Cardiac septum (tissue), 1 donor: Measurements from ENCODE around the gene EPHA2. TPM values are rescaled to one million over a fixed set of nuclear protein-coding genes. Genes with fewer than 3 reads are reported as not detected.

ENCODE experiments used
- DNase-seq: peaks from one replicate; pipeline ENCODE4 v3.0.0-alpha.2; 2020; ENCODE audit warnings: low spot score
- intact Hi-C: fragments of 100-400 bp; cut with DNase I; formaldehyde crosslinking; loops from one replicate; pipeline ENCODE4 v1.14.0; 2022
- total RNA-seq: library from RNA; stranded (reverse); fragmentation: NEBNext Ultra II Directional; extraction: Animal tissue kit (Norgen Biotek cat#: 25700); gene quantifications from one replicate; pipeline ENCODE4 v1.2.1, GENCODE V29; 2021
- donor health status: DM: no; HTN: no; CAD: no.

EPHA2 gene
- total RNA-seq, 1 donor from 2014 or later, result 26.1 TPM

DNA sequence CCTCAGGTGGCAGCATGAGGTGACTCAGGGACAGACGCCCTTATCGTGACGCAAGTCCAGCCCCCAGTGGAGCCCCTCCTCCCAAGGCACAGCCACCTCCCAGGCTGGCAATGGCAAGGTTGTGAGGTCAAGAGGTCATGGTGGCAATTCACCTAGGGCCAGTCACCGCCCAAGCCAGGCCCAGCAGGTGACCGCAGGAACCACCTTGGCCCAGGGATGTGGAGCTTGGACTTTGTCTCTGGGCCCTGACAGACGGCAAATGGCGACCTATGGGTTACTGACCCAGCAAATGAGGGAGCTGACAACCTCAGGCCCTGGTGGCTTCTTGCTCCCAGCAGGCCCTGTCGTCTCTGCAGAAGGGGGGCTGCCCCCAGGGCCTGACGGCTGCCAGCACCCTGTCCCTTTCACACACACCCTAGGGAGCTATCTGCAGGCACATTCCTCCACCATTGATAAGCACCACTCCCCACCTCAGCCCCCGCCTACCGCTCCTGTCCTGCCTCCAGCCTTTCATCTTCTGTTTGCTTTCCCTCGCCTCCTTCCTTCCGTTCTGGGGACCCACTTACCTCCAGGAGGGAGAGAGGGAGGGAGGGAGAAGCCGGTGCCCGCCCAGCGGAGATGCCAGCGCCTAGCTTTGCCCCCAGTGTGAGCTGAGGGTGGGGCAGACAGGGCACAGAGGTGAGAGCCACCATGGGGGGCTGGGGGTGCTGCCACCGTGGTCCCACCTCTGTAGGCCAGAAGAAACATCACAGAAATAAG lies 12.1 kb downstream of the EPHA2 start:
- intact Hi-C loops, result loop anchor here (2.0 kb wide), 1 partner anchor 39 kb away; no protein-coding TSS in a partner anchor

DNA sequence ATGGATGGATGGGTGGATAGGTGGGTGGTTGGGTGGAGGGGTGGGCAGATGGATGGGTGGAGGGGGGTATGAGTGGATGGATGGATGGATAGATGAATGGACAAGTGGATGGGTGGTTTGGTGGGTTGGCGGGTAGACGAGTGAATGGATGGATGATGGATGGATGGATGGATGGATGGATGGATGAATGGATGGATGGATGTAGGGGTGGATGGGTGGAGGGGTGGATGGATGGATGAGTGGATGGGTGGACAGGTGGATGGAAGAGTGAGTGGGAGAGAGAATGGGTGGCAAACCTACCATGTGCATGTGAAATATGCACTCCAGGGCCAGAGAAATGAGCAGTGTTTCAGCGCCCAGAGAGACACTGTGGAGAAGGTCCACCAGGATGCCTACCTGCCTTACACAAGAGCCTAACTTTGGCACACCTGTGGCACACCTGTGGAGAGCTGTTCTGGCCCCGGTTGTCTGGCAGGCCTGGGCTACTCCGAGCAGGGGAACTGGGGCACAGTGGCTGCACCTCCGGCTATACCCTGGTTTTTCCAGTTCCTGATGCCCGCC lies 12.8 kb downstream of the EPHA2 start:
- intact Hi-C loops, result no loop called here

More for the DNA sequence above, 12.1 kb downstream of the EPHA2 start:
- no peak for DNase-seq

DNA sequence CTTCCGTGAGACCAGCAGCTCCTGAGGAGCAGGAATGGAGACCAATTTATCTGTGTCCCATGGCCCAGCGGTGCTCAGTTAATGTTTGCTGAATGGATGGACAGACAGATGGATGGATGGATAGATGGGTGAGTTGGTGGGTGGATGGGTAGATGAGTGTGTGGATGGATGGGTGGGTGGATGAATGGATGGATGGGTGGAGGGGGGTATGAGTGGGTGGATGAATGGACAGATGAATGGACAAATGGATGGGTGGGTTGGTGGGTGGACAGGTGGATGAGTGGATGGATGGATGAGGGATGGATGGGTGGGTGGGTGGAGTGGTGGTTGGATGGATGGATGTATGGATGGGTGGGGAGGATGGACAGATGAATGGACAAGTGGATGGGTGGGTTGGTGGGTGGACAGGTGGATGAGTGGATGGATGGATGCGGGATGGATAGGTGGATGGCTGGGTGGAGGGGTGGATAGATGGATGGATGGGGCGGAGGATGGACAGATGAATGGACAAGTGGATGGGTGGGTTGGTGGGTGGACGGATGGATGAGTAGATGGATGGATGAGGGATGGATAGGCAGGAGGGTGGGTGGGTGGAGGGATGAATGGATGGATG lies 13.4 kb downstream of the EPHA2 start:
- intact Hi-C loops, result no loop called here
- DNase-seq, result no peak

More for the DNA sequence above, 12.8 kb downstream of the EPHA2 start:
- no peak for DNase-seq

DNA sequence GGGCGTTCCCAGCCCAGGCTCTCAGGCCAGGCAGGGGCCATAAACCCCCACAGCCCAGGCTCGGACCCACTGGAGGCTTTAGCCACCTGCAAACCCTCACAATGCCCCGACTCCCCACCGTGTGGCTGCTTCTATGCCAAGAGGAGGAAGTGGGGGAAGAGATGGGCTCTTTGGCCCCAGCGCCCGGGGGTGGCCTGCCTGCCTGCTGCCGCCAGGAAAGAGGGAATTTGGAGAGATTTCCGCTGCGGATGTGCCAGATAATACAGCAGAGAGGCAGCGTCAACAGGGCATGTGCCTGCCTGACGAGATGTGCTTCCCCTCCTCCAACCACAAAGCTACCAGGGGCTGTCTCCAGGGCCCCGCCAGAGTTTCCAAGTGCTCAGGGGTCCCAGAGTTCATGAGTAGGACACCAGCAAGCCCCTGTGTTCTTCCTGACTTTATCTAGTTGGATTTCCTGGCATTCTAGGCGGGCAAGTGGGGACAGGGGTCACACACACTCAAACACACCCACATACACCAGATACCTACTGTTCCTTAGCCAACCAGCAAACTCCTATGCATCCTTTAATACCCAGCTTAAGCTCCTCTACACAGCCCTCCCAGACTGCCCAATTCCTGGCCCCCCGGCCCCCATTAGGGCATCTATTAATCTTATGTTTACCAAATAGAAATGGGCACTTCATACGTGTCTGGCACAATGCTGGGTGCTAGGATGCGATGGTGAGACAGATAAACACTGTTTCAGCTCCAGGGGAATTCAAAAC lies 14.1 kb downstream of the EPHA2 start:
- intact Hi-C loops, result no loop called here
- DNase-seq, result no peak

DNA sequence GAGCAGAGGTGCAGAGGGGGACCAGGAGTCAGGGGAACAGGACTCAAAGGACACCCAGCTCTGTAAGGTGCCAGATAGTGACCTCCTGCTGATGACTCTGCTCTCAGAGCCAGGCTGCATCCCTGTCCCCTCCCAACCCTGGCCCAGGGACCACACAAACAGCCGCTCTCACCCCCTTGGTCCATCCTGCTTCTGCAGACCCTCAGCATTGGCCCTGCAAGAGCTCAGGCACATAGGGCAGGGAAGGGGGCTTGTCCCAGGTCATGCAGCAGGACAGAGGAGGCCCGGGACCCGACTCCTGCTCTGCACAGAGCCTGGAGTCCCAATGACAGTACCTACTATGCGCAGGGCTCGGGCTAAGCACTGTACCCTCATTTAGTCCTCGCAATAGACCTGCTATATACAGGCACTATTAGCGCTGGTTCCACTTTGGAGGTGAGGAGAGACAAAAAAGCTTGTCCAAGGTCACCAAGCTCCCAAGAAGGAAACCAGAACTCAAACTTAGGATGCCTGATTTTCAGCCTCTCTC lies 15.7 kb downstream of the EPHA2 start:
- DNase-seq, result no peak
- intact Hi-C loops, result no loop called here

DNA sequence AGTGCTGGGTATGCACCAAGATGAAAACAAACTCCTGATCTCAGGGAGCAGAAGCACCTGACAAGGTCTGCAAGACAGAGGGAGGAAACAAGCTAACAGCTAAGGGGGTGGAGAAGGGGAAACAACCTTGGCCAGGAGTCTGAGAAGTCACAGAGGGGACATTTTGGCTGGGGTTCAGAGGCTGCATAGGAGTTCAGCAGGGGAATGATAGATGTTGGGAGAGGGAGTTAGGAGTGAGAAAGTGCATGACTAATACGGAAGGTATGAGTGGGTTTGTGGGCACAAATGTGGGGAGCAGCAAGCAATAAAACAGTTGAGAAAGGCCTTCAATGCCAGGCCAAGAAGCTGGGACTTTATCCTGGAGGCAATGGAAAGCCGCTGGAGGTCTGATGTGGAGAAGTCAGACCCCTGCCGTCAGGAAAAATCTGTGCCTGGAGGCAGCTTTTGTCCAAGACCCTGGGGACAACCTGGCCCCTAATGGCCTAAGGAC lies 16.4 kb downstream of the EPHA2 start:
- intact Hi-C loops, result no loop called here
- DNase-seq, result no peak

DNA sequence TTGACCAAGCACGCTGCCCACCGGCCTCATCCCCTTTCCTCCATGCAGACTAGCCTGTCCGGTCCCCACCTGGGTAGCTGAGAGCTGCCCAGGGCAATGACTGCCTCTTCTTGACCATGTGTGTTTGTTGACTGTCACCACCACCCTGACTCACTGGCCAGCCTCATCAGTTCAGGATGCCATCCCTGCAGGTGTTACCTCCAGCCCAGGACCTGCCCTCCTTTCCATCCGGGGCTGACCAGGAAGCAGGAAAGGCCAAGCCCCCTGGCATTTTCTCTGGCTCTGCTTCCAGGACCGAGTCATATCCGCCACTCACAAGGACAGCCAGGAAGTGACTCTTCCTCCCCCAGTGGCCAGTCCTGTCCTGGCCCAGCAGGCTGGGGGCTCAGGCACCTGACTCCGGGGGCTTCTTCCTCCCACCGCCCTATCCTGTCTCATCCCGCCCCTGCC lies 17.1 kb downstream of the EPHA2 start:
- intact Hi-C loops, result no loop called here
- DNase-seq, result no peak

DNA sequence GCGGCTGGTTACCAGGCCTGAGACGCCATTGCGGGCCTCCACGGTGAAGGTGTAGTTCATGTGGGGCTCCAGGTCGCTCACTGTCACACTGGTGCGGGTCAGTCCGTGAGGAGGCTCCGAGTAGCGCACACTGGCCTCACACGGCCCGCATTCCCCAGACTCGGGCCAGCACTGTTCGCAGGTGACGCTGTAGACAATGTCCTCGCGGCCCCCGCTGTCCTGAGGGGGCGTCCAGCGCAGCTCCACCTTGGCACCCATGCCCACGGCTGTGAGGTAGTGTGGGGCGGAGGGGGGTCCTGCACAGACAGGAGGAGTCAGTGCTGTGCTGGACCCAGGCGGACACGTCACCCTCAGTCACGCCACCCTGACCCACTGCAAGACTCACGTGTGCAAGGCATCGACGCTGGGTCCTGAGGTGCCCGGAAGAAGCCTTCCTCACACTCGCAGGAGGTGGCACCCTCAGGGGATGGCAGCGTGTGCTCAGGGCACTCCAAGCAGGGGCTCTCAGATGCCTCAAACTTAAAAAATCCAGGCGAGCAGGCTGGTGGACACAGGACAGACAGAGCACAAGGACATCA lies 17.9 kb downstream of the EPHA2 start:
- no peak for DNase-seq
- intact Hi-C loops, result no loop called here

DNA sequence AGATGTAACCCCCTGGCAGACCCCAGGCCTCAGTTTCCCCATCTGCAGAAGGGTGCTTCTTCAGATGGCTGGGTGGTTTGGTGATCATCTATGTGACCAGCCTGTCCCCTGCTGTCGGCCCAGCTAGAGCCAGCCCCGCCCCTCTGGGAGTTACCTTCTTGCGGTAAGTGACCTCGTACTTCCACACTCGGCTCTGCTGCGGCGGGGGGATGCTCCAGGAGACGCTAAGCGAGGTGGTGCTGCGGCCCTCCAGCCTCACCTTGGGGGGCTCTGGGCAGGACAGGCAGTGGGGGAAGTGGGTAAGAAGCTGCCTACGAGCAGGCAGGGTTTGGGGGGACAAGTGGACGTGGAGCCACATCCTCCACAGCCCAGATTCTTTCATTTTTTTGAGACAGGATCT lies 20.4 kb downstream of the EPHA2 start:
- no peak for DNase-seq
- intact Hi-C loops, result no loop called here

DNA sequence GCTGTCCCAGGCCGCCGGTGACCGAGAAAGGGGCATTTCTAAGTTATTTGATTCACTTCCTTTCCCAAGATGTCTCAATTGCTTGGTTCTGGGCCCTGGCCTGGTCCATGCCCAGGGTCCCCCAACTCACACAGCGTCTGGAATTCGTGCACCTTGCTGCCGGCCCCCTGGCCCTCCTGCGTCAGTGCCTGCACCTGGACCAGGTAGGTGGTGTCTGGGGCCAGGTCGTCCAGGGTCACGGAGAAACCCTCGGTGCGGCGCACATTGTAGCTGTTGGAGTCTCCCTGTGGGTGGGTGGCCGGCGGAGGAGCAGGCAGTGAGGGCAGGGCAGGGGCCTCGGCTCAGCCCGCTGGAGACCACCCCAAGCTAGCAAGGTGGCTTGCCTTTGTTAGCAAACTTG lies 21.0 kb downstream of the EPHA2 start:
- no peak for DNase-seq
- intact Hi-C loops, result no loop called here

DNA sequence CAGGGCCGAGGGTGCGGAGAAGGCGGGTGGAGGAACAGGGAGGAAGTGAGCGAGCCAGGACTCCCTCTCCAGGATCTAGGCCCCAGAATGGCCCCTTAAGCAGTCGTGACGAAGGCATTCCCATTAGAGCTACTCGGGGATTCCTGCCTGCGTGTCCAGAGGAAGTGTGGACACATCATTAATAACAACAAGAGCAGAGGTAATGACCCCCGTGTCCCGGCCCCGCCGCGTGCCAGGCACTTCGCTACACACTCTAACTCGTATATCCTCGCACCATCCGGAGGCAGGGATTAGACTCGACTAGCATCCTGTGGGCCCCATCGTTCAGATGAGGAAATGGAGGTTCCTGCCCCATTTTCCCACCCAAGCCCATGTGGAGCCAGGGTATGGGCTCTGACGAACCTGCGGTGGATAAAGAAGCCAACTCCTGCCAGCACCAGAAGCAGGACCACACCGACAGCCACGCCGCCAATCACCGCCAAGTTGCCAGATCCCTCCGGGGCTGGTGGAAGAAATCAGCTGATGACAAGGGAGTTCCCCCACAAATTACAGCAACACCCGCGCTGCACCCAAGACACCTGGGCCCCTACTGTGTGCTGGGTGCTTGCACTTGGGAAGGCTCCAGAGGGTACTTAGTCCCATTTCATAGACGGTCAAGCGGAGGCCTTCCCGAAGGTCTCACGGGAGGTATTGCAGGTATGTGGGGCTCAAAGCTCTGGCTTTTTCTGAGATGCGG lies 21.6 kb downstream of the EPHA2 start:
- intact Hi-C loops, result no loop called here
- DNase-seq, result no peak

DNA sequence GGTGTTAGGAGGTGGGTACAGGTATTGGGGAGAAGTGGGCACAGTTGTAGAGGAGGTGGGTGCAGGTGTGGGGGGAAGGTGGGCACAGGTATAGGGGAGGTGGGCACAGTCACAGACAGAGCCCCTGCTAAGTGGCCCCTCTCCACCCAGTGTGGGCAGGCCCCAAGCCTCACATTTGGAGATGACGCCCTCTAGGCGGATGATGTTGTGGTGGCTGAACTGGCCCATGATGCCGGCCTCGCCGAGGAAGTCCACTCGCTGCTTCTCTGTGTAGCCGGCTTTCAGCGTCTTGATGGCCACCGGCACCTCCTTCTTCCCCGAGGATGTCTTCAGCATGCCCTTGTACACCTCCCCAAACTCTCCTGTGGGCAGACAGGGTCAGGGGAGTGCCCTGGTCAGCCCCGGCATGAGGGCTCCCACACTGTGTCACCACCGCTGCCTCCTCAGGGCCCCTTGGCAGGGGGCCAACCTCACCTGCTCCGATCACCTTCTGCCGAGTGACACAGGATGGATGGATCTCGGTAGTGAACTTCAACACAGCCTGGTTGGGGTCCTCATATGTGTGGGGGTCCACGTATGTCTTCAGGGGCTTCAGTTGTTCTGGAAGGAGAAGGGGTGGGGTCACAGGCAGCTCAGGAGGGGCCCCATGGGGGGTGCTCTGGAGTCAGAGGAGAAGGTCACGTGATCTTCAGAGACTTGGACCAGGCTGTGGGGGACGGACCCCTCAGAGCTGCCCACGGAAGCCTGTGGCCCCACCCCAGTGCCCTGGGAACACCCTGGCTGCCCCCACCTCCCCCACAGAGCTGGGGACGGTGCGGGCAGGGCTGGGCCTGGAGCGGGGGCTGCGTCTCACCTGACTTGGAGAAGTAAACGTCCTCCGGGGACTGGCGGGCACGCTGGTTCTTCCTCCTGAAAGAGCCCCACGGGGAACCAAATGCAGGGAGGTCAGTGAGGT lies 22.6 kb downstream of the EPHA2 start:
- intact Hi-C loops, result no loop called here
- DNase-seq, result no peak

DNA sequence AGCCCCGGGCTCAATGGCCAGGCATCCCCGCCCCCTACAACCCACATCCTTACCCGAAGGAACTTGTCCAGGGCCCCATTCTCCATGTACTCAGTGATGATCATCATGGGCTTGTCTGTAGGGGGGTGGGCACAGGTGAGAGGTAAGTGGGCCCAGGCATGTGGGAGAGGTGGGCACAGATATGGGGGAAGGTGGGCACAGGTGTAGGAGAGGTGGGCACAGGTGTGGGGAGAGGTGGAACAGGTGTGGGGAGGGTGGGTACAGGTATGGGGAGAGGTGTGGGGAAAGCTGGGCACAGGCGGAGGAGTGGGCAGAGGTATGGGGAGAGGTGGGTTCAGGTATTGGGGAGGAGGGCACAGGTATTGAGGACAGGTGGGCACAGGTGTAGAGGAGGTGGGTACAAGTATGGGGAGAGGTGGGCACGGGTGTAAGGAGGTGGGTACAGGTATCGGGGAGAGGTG lies 23.5 kb downstream of the EPHA2 start:
- no peak for DNase-seq
- intact Hi-C loops, result no loop called here

DNA sequence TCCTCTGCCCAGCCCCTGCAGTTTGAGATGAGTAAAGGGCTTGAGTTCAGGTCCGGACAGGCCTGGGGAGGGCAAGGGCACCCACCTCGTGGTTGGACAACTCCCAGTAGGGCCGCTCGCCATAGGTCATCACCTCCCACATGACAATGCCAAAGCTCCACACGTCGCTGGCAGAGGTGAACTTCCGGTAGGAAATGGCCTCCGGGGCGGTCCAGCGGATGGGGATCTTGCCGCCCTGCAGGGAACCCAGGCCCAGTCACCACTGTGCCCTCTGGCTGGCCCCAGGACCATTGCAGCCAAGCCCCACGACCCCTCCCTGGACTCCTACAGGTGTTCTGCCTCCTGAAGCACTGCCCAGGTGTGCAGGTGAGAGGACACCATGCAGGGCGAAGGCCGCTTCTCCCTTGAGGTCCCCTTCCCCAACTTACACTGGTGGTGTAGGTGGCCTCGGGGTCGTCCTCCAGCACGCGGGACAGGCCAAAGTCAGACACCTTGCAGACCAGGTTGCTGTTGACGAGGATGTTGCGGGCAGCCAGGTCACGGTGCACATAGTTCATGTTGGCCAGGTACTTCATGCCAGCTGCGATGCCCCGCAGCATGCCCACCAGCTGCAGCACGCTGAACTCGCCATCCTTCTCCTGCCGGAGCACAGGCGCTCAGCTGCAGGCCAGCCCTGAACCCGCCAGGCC lies 24.1 kb downstream of the EPHA2 start:
- intact Hi-C loops, result no loop called here
- no peak for DNase-seq

DNA sequence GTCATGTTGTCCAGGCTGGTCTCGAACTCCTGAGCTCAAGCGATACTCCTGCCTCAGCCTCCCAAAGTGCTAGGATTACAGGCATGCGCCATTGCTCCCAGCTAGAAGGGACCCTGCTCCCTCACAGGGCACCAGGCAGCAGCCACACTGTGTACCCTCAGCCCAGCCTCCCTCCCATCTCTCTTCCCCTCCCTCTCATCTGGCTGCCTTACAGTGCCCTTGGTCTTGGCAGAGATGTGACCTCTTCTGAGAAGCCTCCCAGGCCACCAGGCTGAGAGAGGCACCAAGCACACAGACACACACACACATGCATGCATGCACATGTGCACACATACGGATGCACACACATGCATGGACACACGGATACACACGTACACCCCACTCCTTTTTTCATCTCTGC lies 25.0 kb downstream of the EPHA2 start:
- intact Hi-C loops, result no loop called here
- no peak for DNase-seq

DNA sequence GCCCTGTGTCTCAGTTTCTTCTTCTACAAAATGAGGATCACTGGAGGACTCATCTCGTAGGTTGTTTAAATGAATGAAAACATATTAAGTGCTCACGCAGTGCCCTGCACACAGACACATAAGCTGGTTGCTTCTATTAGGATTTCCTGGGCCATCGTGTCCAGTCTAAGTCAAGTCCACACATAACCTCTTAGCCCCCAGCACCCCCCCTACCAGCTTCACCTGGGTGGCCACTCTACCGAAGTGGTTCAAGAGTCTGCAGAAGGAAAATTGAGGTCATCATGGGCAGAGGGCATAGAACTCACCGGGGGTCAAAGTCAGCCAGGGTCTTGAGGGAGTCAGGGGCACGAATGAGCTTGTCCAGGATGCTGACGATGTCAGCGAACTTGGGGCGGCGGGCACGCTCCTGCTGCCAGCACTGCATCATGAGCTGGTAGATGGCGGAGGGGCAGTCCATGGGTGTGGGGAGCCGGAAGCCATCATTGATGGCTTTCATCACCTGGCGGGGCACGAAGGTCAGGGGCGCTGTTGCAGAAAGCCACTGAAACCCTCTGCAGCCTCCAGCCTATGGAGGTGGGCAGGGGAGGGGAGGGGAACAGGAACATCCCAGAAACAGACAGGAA lies 25.8 kb downstream of the EPHA2 start:
- no peak for DNase-seq
- intact Hi-C loops, result no loop called here

DNA sequence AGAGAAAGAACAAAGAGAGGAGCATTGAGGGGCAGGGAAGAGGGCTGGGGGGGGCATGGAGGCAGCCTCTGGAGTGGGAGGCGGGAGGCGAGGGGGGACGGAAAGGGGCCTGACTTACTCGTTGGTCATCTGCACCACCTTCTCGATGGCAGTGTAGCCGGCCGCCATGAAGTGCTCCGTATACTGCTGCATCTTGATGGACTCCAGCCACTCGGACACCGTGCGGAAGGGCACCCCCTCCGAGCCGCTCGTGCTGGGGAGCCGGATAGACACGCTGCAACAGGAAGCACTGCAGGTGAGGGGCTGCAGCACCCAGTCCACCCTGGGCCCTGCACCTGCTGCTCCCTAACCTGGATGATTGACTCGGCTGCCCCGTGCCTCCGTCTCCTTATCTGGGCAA lies 26.6 kb downstream of the EPHA2 start:
- intact Hi-C loops, result no loop called here
- DNase-seq, result no peak
